Naive thymus-derived CD4-positive, alpha-beta T cell (primary cell): Measurements from ENCODE around the gene IMP3. TPM values are rescaled to one million over a fixed set of nuclear protein-coding genes. Genes with fewer than 3 reads are reported as not detected.
"Not testable (repeated sequence)": the region's sequence is repeated elsewhere in the genome, so short reads cannot be mapped to it uniquely, and the experiment has no call there.

Experiments used
- ATAC-seq: fragments of 150-1000 bp; cut with Tn5 transposase; 2 replicates; pipeline ENCODE4 v1.10.0; 2021; ENCODE audit warnings: mild to moderate bottlenecking, moderate library complexity
- CTCF ChIA-PET: fragments of 350-600 bp; sonication (Branson Sonifier 250); formaldehyde crosslinking; loops from one replicate; lab custom pipeline; 2021; ENCODE audit warnings: antibody characterized with exemption; lab: Charles Lee
- POLR2A ChIA-PET: fragments of 350-600 bp; sonication (Branson Sonifier 250); formaldehyde crosslinking; loops from one replicate; lab custom pipeline; 2021; ENCODE audit warnings: antibody characterized with exemption, inconsistent platforms; lab: Charles Lee
- DNase-seq, 9 donors: peaks; one replicate each; pipeline versions ENCODE4 v3.0.0 to v3.0.0-alpha.2; 2020 to 2022; ENCODE audit warnings: mixed read lengths in 1 of 9
- H3K27ac ChIP-seq: one replicate; pipeline ENCODE4 v1.7.0; 2013; ENCODE audit warnings: mild to moderate bottlenecking, low read depth, low read length, moderate library complexity
- H3K27me3 ChIP-seq, 2 donors: one replicate each; pipeline ENCODE4 v1.7.0; 2013; ENCODE audit warnings: low read length in 2 of 2, mild to moderate bottlenecking in 2 of 2, moderate library complexity in 2 of 2; ENCODE audit not compliant: control insufficient read depth in 2 of 2, insufficient read depth in 2 of 2
- H3K36me3 ChIP-seq, 3 experiments: 1 replicate in 2 of 3; 2 replicates in 1 of 3; pipeline ENCODE4 v1.7.0; 2013; ENCODE audit warnings: low read length in 3 of 3, mild to moderate bottlenecking in 3 of 3, moderate library complexity in 1 of 3; ENCODE audit not compliant: insufficient read depth in 3 of 3, control insufficient read depth in 2 of 3
- H3K4me1 ChIP-seq, 2 donors: one replicate each; pipeline ENCODE4 v1.7.0; 2013; ENCODE audit warnings: low read length in 2 of 2, mild to moderate bottlenecking in 2 of 2, moderate library complexity in 1 of 2; ENCODE audit not compliant: control insufficient read depth in 2 of 2, insufficient read depth in 2 of 2
- H3K4me3 ChIP-seq: 2 replicates; pipeline ENCODE4 v1.7.0; 2013; ENCODE audit warnings: mild to moderate bottlenecking, low read length
- H3K9me3 ChIP-seq, 3 experiments: 1 replicate in 2 of 3; 2 replicates in 1 of 3; pipeline ENCODE4 v1.7.0; 2013; ENCODE audit warnings: low read length in 3 of 3; ENCODE audit not compliant: control insufficient read depth in 2 of 3
- H3K27ac Mint-ChIP-seq, 9 donors: one replicate each; pipeline ENCODE4 v1.8.0; 2020 to 2022; ENCODE audit warnings: mixed read lengths in 9 of 9, mild to moderate bottlenecking in 8 of 9, moderate library complexity in 5 of 9, inconsistent platforms in 2 of 9
- H3K27me3 Mint-ChIP-seq, 5 donors: one replicate each; pipeline ENCODE4 v1.8.0; 2021 to 2022; ENCODE audit warnings: mixed read lengths in 5 of 5, mild to moderate bottlenecking in 1 of 5
- H3K36me3 Mint-ChIP-seq, 5 donors: one replicate each; pipeline ENCODE4 v1.8.0; 2020 to 2022; ENCODE audit warnings: mixed read lengths in 5 of 5, mild to moderate bottlenecking in 3 of 5, inconsistent platforms in 1 of 5
- H3K4me1 Mint-ChIP-seq, 7 donors: one replicate each; pipeline ENCODE4 v1.8.0; 2020 to 2022; ENCODE audit warnings: mixed read lengths in 7 of 7, mild to moderate bottlenecking in 3 of 7, inconsistent platforms in 1 of 7
- H3K4me3 Mint-ChIP-seq, 10 donors: one replicate each; pipeline ENCODE4 v1.8.0; 2020 to 2022; ENCODE audit warnings: mild to moderate bottlenecking in 10 of 10, mixed read lengths in 10 of 10, moderate library complexity in 6 of 10, inconsistent platforms in 2 of 10
- H3K9me3 Mint-ChIP-seq, 11 donors: one replicate each; pipeline ENCODE4 v1.8.0; 2020 to 2022; ENCODE audit warnings: mixed read lengths in 11 of 11, mild to moderate bottlenecking in 4 of 11, inconsistent platforms in 1 of 11, moderate library complexity in 1 of 11
- intact Hi-C, 2 donors: fragments of 100-400 bp; cut with micrococcal nuclease; formaldehyde crosslinking; loops; one replicate each; pipeline ENCODE4 v1.15.1; 2023
- polyA plus RNA-seq, 2 donors: library from polyadenylated mRNA; unstranded; fragments of 300-500 nt; fragmentation: Illumina TruSeq; gene quantifications; one replicate each; pipeline ENCODE4 v1.2.3, GENCODE V29; 2021
- total RNA-seq, 6 experiments: library from RNA in 5 of 6; stranded (reverse) in 5 of 6; gene quantifications; 1 replicate in 5 of 6; 2 replicates in 1 of 6; pipeline ENCODE4 v1.2.3 and lab custom pipeline; 2021 to 2026

Gene IMP3
- total and polyA plus RNA-seq, 7 experiments from 2014 or later, result 32.3 to 325 (median 97.6) TPM

GRCh38 chr15:75639191-75639708 lies 774 bp downstream of the IMP3 start:
- H3K4me1 ChIP-seq, result peaks cover 23 to 24% of the 10 kb centered on the region in 2 donors
- CTCF ChIA-PET, result interaction anchor here (0.6 to 3.8 kb wide), 9 partner anchors 13 to 272 kb away, joined by 3 to 57 read pairs (median 6); partner anchors contain the start of genes MAN2C1, SIN3A and SNUPN
- H3K27me3 ChIP-seq, result no peaks in the 10 kb centered on the region
- POLR2A ChIA-PET, result interaction anchor here (0.5 to 7.3 kb wide), 29 partner anchors 9 to 865 kb away, joined by 3 to 175 read pairs (median 4); partner anchors contain the start of genes C15orf39, MAN2C1, NEIL1 and PPCDC
- Mint-ChIP-seq H3K27me3 (no peaks in the 10 kb centered on the region), H3K4me3 (peak overlapping the region; percentile 84 to 98 (median 95)), H3K4me1 (peaks cover 33 to 49% (median 39%) of the 10 kb centered on the region in 7 donors), H3K27ac (peak overlapping the region; percentile 39 to 98 (median 96)), H3K9me3 (no peaks in the 10 kb centered on the region), H3K36me3 (peaks cover 0 to 20% (median 3%) of the 10 kb centered on the region in 5 donors)
- intact Hi-C loops, result loop anchor here in 1 of 2 donors (1.0 kb wide), 1 partner anchor 8 kb away; the partner anchor contains the start of gene SNX33
- DNase-seq, result peak in 2 of 9 donors; percentile 33 to 38
- no peak for ATAC-seq
- no peaks in the 10 kb centered on the region for H3K9me3 ChIP-seq
- H3K27ac ChIP-seq, result peak overlapping the region; percentile 85
- H3K36me3 ChIP-seq, result peaks cover 0 to 14% (median 0%) of the 10 kb centered on the region in 3 experiments
- H3K4me3 ChIP-seq, result peak overlapping the region; percentile 97

- ATAC-seq (no peak), DNase-seq (no peak)
- Mint-ChIP-seq H3K36me3 (peaks cover 0 to 20% (median 3%) of the 10 kb centered on the region in 5 donors), H3K9me3 (no peaks in the 10 kb centered on the region), H3K4me3 (peak overlapping the region; percentile 39 to 98 (median 94)), H3K27me3 (no peaks in the 10 kb centered on the region), H3K4me1 (peaks cover 32 to 45% (median 39%) of the 10 kb centered on the region in 7 donors), H3K27ac (peak overlapping the region in 6 of 9 donors; percentile 22 to 98 (median 72))
- Histone ChIP-seq H3K4me3 (peak overlapping the region; percentile 9), H3K9me3 (no peaks in the 10 kb centered on the region), H3K4me1 (peaks cover 23 to 24% of the 10 kb centered on the region in 2 donors), H3K36me3 (peaks cover 0 to 14% (median 0%) of the 10 kb centered on the region in 3 experiments), H3K27me3 (no peaks in the 10 kb centered on the region), H3K27ac (peak overlapping the region; percentile 85)
- CTCF ChIA-PET, result interaction anchor here (2.0 kb wide), 1 partner anchor 129 kb away, joined by 5 read pairs; no protein-coding TSS in a partner anchor
- intact Hi-C loops, result no loop called here
- POLR2A ChIA-PET, result interaction anchor here (1.2 to 7.3 kb wide), 4 partner anchors 11 to 183 kb away, joined by 4 to 175 read pairs (median 104); partner anchors contain the start of genes PTPN9, SIN3A and SNUPN
These were observed 2.6 kb downstream of the IMP3 start for GRCh38 chr15:75637245-75638009.

- DNase-seq, result no peak
- peak overlapping the region in 1 of 9 donors; percentile 10 for H3K27ac Mint-ChIP-seq
- no peak overlapping the region for H3K4me3 ChIP-seq
- ATAC-seq, result no peak
- ChIA-PET CTCF (no interaction called here), POLR2A (interaction anchor here (0.7 to 7.3 kb wide), 5 partner anchors 9 to 267 kb away, joined by 3 to 175 read pairs (median 4); partner anchors contain the start of genes SIN3A and SNUPN)
- H3K27me3 ChIP-seq, result no peaks in the 10 kb centered on the region
- H3K4me1 Mint-ChIP-seq, result peaks cover 30 to 41% (median 34%) of the 10 kb centered on the region in 7 donors
- peaks cover 0 to 14% (median 0%) of the 10 kb centered on the region in 3 experiments for H3K36me3 ChIP-seq
- no peak overlapping the region for H3K27ac ChIP-seq
- H3K27me3 Mint-ChIP-seq, result no peaks in the 10 kb centered on the region
- peaks cover 23 to 24% of the 10 kb centered on the region in 2 donors for H3K4me1 ChIP-seq
- peaks cover 0 to 20% (median 3%) of the 10 kb centered on the region in 5 donors for H3K36me3 Mint-ChIP-seq
- H3K4me3 Mint-ChIP-seq, result no peak overlapping the region
- H3K9me3 Mint-ChIP-seq, result no peaks in the 10 kb centered on the region
- H3K9me3 ChIP-seq, result no peaks in the 10 kb centered on the region
- intact Hi-C loops, result no loop called here
These were observed 4.0 kb downstream of the IMP3 start for GRCh38 chr15:75636026-75636425.

- H3K4me3 Mint-ChIP-seq, DNase-seq, H3K36me3 ChIP-seq, H3K27ac Mint-ChIP-seq, H3K27me3 Mint-ChIP-seq, H3K4me3 ChIP-seq, H3K27ac ChIP-seq, H3K9me3 Mint-ChIP-seq, H3K9me3 ChIP-seq, intact Hi-C loops, H3K27me3 ChIP-seq, ATAC-seq, CTCF ChIA-PET: not testable (repeated sequence)
- H3K4me1 ChIP-seq, result peaks cover 14 to 21% of the 10 kb centered on the region in 2 donors
- Mint-ChIP-seq H3K4me1 (peaks cover 21 to 30% (median 27%) of the 10 kb centered on the region in 7 donors), H3K36me3 (peaks cover 0 to 13% (median 3%) of the 10 kb centered on the region in 5 donors)
- POLR2A ChIA-PET, result interaction anchor here (1.4 kb wide), 1 partner anchor 180 kb away, joined by 3 read pairs; no protein-coding TSS in a partner anchor
These were observed 6.1 kb downstream of the IMP3 start for GRCh38 chr15:75633922-75634321.

- intact Hi-C loops, result no loop called here
- no peaks in the 10 kb centered on the region for H3K27me3 Mint-ChIP-seq
- no peaks in the 10 kb centered on the region for H3K9me3 ChIP-seq
- H3K27ac Mint-ChIP-seq, result no peak overlapping the region
- peaks cover 4 to 13% (median 8%) of the 10 kb centered on the region in 7 donors for H3K4me1 Mint-ChIP-seq
- POLR2A ChIA-PET, result interaction anchor here (0.7 to 3.1 kb wide), 2 partner anchors 9 to 176 kb away, joined by 3 to 18 read pairs; partner anchors contain the start of gene IMP3
- H3K36me3 Mint-ChIP-seq, result peaks cover 0 to 2% (median 0%) of the 10 kb centered on the region in 5 donors
- ATAC-seq (no peak), DNase-seq (no peak)
- no peak overlapping the region for H3K4me3 Mint-ChIP-seq
- H3K4me1 ChIP-seq, result peaks cover 0 to under 1% of the 10 kb centered on the region in 2 donors
- H3K36me3 ChIP-seq, result peaks cover 0 to 2% (median 0%) of the 10 kb centered on the region in 3 experiments
- H3K9me3 Mint-ChIP-seq, result no peaks in the 10 kb centered on the region
- no peak overlapping the region for H3K4me3 ChIP-seq
- no peak overlapping the region for H3K27ac ChIP-seq
- CTCF ChIA-PET, result no interaction called here
- H3K27me3 ChIP-seq, result no peaks in the 10 kb centered on the region
These were observed 8.1 kb downstream of the IMP3 start for GRCh38 chr15:75631935-75632334.
